MM.1S (cell line): Measurements from ENCODE around the gene TPH2.

ENCODE experiments used
- DNase-seq: peaks from one replicate; pipeline ENCODE4 v3.0.0-alpha.2; 2015
- H2AFZ ChIP-seq: fragments of 300-600 bp; sonication (generic); 2 replicates; pipeline ENCODE4 v1.6.0; 2016; ENCODE audit warnings: antibody characterized with exemption, low read length
- H3F3A ChIP-seq: fragments of 300-600 bp; sonication (generic); 2 replicates; pipeline ENCODE4 v1.6.1; 2016; ENCODE audit warnings: mild to moderate bottlenecking, antibody characterized with exemption, low read length, moderate library complexity, mixed read lengths; ENCODE audit not compliant: insufficient read depth
- H3K27ac ChIP-seq: fragments of 300-600 bp; sonication (generic); 2 replicates; pipeline ENCODE4 v1.5.1; 2016; ENCODE audit warnings: mild to moderate bottlenecking, low read length
- H3K27me3 ChIP-seq: fragments of 300-600 bp; sonication (generic); replicated peaks from 2 replicates; pipeline ENCODE4 v1.6.0; 2016; ENCODE audit warnings: low read length; ENCODE audit not compliant: insufficient read depth
- H3K36me3 ChIP-seq: fragments of 300-600 bp; sonication (generic); replicated peaks from 2 replicates; pipeline ENCODE4 v1.6.1; 2016; ENCODE audit warnings: mild to moderate bottlenecking, low read length, mixed read lengths; ENCODE audit not compliant: insufficient read depth
- H3K4me1 ChIP-seq: fragments of 300-600 bp; sonication (generic); 2 replicates; pipeline ENCODE4 v1.6.1; 2016; ENCODE audit warnings: low read length, mixed read lengths
- H3K4me2 ChIP-seq: fragments of 300-600 bp; sonication (generic); 2 replicates; pipeline ENCODE4 v1.6.0; 2016; ENCODE audit warnings: low read depth, low read length
- H3K4me3 ChIP-seq: fragments of 300-600 bp; sonication (generic); 2 replicates; pipeline ENCODE4 v1.5.1; 2016; ENCODE audit warnings: low read length, mixed read lengths
- H3K79me2 ChIP-seq: fragments of 300-600 bp; sonication (generic); 2 replicates; pipeline ENCODE4 v1.6.1; 2016; ENCODE audit warnings: mixed run types, low read length, mixed read lengths
- H3K9ac ChIP-seq: fragments of 300-600 bp; sonication (generic); 2 replicates; pipeline ENCODE4 v1.6.1; 2016; ENCODE audit warnings: low read length, mixed read lengths
- H3K9me2 ChIP-seq: fragments of 300-600 bp; sonication (generic); replicated peaks from 2 replicates; pipeline ENCODE4 v1.6.1; 2016; ENCODE audit warnings: mild to moderate bottlenecking, low read length, mixed read lengths; ENCODE audit not compliant: insufficient read depth
- H3K9me3 ChIP-seq: fragments of 300-600 bp; sonication (generic); replicated peaks from 2 replicates; pipeline ENCODE4 v1.6.1; 2016; ENCODE audit warnings: mild to moderate bottlenecking, low read length, mixed read lengths; ENCODE audit not compliant: insufficient read depth
- H4K20me1 ChIP-seq: fragments of 300-600 bp; sonication (generic); 2 replicates; pipeline ENCODE4 v1.6.1; 2016; ENCODE audit warnings: mild to moderate bottlenecking, low read length, moderate library complexity, mixed read lengths; ENCODE audit not compliant: insufficient read depth
- EZH2 ChIP-seq: fragments of 300-600 bp; sonication (generic); optimal IDR thresholded peaks from 2 replicates; pipeline ENCODE3; 2017; ENCODE audit warnings: low read depth, mild to moderate bottlenecking, antibody characterized with exemption, low read length, mixed read lengths
- EZH2phosphoT487 ChIP-seq: fragments of 300-600 bp; sonication (generic); IDR thresholded peaks from 2 replicates; pipeline ENCODE4 v1.6.1; 2018; ENCODE audit warnings: antibody characterized with exemption, low read length
- TF ChIP-seq, protein P1 (sequence below): fragments of 300-600 bp; sonication (generic); IDR thresholded peaks from 2 replicates; pipeline ENCODE4 v1.5.1; 2016; ENCODE audit warnings: antibody characterized with exemption, low read length, mixed read lengths

TPH2 gene

DNA sequence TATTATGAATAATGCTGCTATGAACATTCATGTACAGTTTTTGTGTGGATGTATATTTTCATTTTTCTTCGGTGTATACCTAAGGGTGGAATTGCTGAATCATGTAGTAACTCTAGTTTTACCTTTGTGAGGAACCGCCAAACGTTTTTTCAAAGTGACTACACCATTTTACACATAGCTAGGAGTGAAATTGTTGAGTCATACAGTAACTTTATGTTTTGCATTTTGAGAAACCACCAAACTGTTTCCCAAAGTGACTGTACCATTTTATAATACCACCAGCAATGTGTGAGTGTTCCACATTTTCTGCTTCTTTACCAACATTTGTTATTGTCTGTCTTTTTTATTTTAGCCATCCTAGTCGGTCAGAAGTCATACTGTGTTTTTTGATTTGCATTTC, 3.1 kb upstream of the TPH2 start:
- no peaks in the 10 kb centered on the region for H3K9me2 ChIP-seq
- no peaks in the 10 kb centered on the region for H3K79me2 ChIP-seq
- no peak overlapping the region for H3K9ac ChIP-seq
- H3K36me3 ChIP-seq, result no peaks in the 10 kb centered on the region
- H3K27me3 ChIP-seq, result no peaks in the 10 kb centered on the region
- no peak overlapping the region for H3K27ac ChIP-seq
- TF ChIP-seq, protein P1, sequence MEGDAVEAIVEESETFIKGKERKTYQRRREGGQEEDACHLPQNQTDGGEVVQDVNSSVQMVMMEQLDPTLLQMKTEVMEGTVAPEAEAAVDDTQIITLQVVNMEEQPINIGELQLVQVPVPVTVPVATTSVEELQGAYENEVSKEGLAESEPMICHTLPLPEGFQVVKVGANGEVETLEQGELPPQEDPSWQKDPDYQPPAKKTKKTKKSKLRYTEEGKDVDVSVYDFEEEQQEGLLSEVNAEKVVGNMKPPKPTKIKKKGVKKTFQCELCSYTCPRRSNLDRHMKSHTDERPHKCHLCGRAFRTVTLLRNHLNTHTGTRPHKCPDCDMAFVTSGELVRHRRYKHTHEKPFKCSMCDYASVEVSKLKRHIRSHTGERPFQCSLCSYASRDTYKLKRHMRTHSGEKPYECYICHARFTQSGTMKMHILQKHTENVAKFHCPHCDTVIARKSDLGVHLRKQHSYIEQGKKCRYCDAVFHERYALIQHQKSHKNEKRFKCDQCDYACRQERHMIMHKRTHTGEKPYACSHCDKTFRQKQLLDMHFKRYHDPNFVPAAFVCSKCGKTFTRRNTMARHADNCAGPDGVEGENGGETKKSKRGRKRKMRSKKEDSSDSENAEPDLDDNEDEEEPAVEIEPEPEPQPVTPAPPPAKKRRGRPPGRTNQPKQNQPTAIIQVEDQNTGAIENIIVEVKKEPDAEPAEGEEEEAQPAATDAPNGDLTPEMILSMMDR, result no peak
- no peak for TF ChIP-seq EZH2phosphoT487
- TF ChIP-seq EZH2, result no peak
- no peak for DNase-seq
- H3K4me3 ChIP-seq, result no peak overlapping the region
- H3F3A ChIP-seq, result no peaks in the 10 kb centered on the region
- H3K4me1 ChIP-seq, result no peaks in the 10 kb centered on the region
- H3K4me2 ChIP-seq, result no peak overlapping the region
- no peaks in the 10 kb centered on the region for H3K9me3 ChIP-seq
- no peaks in the 10 kb centered on the region for H4K20me1 ChIP-seq
- no peak overlapping the region for H2AFZ ChIP-seq

DNA sequence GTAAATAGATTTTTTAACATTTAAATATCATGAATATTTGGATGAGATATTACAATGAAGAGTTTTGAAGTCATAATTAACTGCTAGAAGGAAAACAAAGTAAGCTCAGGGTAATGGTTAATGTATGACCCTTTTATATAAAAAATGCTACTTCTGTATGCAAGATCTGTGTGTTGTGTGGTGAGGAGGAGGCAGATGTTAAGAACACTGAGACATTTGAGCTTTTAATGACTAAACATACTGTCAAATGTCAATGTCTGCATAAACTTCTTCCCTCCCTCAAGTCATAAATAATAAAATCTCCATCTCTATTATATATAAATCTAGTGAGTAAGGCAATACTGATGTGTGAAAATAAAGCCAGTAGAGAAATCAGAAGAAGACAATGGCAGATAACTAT, 1.4 kb downstream of the TPH2 start:
- no peaks in the 10 kb centered on the region for H3K9me2 ChIP-seq
- no peak for DNase-seq
- H3K4me3 ChIP-seq, result no peak overlapping the region
- no peaks in the 10 kb centered on the region for H3K4me1 ChIP-seq
- H3F3A ChIP-seq, result no peaks in the 10 kb centered on the region
- no peak overlapping the region for H3K4me2 ChIP-seq
- no peak overlapping the region for H3K9ac ChIP-seq
- no peak overlapping the region for H3K27ac ChIP-seq
- no peaks in the 10 kb centered on the region for H3K79me2 ChIP-seq
- H3K27me3 ChIP-seq, result no peaks in the 10 kb centered on the region
- TF ChIP-seq, protein P1, result no peak
- TF ChIP-seq EZH2 (no peak), EZH2phosphoT487 (no peak)
- H3K9me3 ChIP-seq, result no peaks in the 10 kb centered on the region
- H2AFZ ChIP-seq, result no peak overlapping the region
- no peaks in the 10 kb centered on the region for H4K20me1 ChIP-seq
- no peaks in the 10 kb centered on the region for H3K36me3 ChIP-seq

DNA sequence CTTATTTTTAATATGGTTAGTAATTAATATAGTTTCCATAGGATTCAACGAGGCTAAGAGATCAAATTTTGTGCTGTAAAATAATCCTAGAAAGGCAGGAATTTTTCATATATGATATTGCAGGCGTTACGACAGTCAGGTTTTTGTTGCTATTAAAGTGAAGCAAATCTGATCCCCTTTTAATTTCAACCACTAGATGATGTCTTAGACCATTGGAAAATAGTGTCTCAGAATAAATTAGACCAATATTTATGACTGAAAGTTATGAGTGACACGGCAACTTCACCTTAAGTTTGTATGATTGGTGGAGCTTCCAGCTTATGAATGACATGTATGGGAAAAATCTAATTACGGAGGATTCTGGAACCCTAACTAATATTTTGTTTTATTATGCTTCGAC, 2.5 kb downstream of the TPH2 start:
- no peaks in the 10 kb centered on the region for H3K36me3 ChIP-seq
- no peak overlapping the region for H3K4me2 ChIP-seq
- H3K79me2 ChIP-seq, result no peaks in the 10 kb centered on the region
- H2AFZ ChIP-seq, result no peak overlapping the region
- no peak overlapping the region for H3K9ac ChIP-seq
- no peak overlapping the region for H3K27ac ChIP-seq
- no peaks in the 10 kb centered on the region for H3F3A ChIP-seq
- no peaks in the 10 kb centered on the region for H3K27me3 ChIP-seq
- H3K4me3 ChIP-seq, result no peak overlapping the region
- TF ChIP-seq EZH2 (no peak), EZH2phosphoT487 (no peak)
- TF ChIP-seq, protein P1, result no peak
- H3K9me3 ChIP-seq, result no peaks in the 10 kb centered on the region
- no peaks in the 10 kb centered on the region for H3K9me2 ChIP-seq
- H3K4me1 ChIP-seq, result no peaks in the 10 kb centered on the region
- no peak for DNase-seq
- no peaks in the 10 kb centered on the region for H4K20me1 ChIP-seq

GRCh38 chr12:71942259-71942658, 3.6 kb downstream of the TPH2 start:
- Histone ChIP-seq H3K4me2 (no peak overlapping the region), H3K9me2 (no peaks in the 10 kb centered on the region), H3F3A (no peaks in the 10 kb centered on the region), H3K9me3 (no peaks in the 10 kb centered on the region), H3K79me2 (no peaks in the 10 kb centered on the region), H3K4me3 (no peak overlapping the region), H3K9ac (no peak overlapping the region), H4K20me1 (no peaks in the 10 kb centered on the region), H3K27ac (no peak overlapping the region), H2AFZ (no peak overlapping the region), H3K27me3 (no peaks in the 10 kb centered on the region), H3K4me1 (no peaks in the 10 kb centered on the region), H3K36me3 (no peaks in the 10 kb centered on the region)
- no peak for DNase-seq
- TF ChIP-seq EZH2phosphoT487 (no peak), EZH2 (no peak)
- TF ChIP-seq, protein P1, result no peak
